ENCODE measurements around the gene LAMC3. TPM values are rescaled to one million over a fixed set of nuclear protein-coding genes. Genes with fewer than 3 reads are reported as not detected.
"Not testable (repeated sequence)": the region's sequence is repeated elsewhere in the genome, so short reads cannot be mapped to it uniquely, and the experiment has no call there.

Gene LAMC3
- polyA plus RNA-seq, 1 donor from 2014 or later, result 0.04 TPM

GRCh38 chr9:131034268-131034667 is 25.3 kb downstream of the LAMC3 start:
- H4K20me1 ChIP-seq (ENCODE audit: insufficient read depth), result no peaks in the 10 kb centered on the region
- H3K9me2 ChIP-seq (ENCODE audit: insufficient read depth, low read length), result no peaks in the 10 kb centered on the region
- H3K4me2 ChIP-seq (ENCODE audit: low read length), result no peak overlapping the region
- no peak overlapping the region for H3K4me3 ChIP-seq (ENCODE audit: low read length)
- no peak overlapping the region for H3K27ac ChIP-seq (ENCODE audit: low read length)
- no peaks in the 10 kb centered on the region for H3K9me3 ChIP-seq (ENCODE audit: low read length)
- no peaks in the 10 kb centered on the region for H3K36me3 ChIP-seq (ENCODE audit: insufficient read depth, low read length)
- TF ChIP-seq RAD21 (conservative IDR thresholded peaks at IDR 0.05), result no peak
- TF ChIP-seq EP300 (conservative IDR thresholded peaks at IDR 0.05; ENCODE audit: poor library complexity, severe bottlenecking), result no peak
- H3F3A ChIP-seq (ENCODE audit: insufficient read depth, low read length, poor library complexity, severe bottlenecking), result no peaks in the 10 kb centered on the region
- no peak overlapping the region for H2AFZ ChIP-seq (ENCODE audit: low read depth, low read length)
- no peaks in the 10 kb centered on the region for H3K79me2 ChIP-seq (replicated peaks; ENCODE audit: insufficient read depth, low read length)
- no peak overlapping the region for H3K9ac ChIP-seq (ENCODE audit: low read length)
- no peaks in the 10 kb centered on the region for H3K27me3 ChIP-seq (ENCODE audit: insufficient read depth, low read depth, low read length)

DNA sequence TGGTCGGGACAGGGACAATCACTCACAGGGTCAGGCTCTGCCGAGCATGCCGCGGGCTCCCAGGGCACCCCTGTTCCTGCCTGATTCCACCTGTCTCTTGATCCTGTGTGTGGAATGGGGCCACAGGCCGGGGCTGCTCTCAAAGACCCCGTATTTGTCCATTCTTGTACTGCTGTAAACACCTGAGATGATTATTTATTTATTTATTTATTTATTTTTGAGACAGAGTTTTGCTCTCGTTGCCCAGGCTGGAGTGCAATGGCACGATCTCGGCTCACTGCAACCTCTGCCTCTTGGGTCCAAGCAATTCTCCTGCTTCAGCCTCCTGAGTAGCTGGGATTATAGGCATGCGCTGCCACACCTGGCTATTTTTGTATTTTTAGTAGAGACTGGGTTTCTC is 25.8 kb downstream of the LAMC3 start:
- not testable (repeated sequence) for H3K9ac ChIP-seq (ENCODE audit: low read length); H3K4me3 ChIP-seq (ENCODE audit: low read length); H2AFZ ChIP-seq (ENCODE audit: low read depth, low read length); H3K9me2 ChIP-seq (ENCODE audit: insufficient read depth, low read length); H3K36me3 ChIP-seq (ENCODE audit: insufficient read depth, low read length); H3K9me3 ChIP-seq (ENCODE audit: low read length); H3K79me2 ChIP-seq (replicated peaks; ENCODE audit: insufficient read depth, low read length); H3F3A ChIP-seq (ENCODE audit: insufficient read depth, low read length, poor library complexity, severe bottlenecking); H4K20me1 ChIP-seq (ENCODE audit: insufficient read depth); H3K27me3 ChIP-seq (ENCODE audit: insufficient read depth, low read depth, low read length); H3K4me2 ChIP-seq (ENCODE audit: low read length); H3K27ac ChIP-seq (ENCODE audit: low read length)

DNA sequence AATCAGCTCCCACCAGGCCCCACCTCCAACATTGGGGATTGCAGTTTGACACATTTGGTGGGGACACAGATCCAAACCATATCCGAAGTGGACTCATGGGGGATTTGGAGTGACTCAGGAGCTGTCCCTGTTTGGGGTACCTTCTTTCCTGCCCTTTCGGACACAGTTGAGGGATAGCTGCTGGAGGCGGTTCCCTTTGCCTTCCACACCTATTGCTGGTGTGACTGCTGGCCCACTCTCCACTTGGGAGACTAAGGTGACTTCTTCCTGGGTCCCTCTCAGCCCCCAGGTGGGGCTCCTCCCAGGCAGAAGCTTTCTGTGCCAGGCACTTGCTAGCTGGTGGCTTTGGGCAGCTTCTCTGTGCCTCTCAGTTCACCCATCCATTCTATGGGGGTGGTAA is 26.6 kb downstream of the LAMC3 start:
- Histone ChIP-seq H2AFZ (ENCODE audit: low read depth, low read length) (no peak overlapping the region), H3K9me3 (ENCODE audit: low read length) (no peaks in the 10 kb centered on the region), H4K20me1 (ENCODE audit: insufficient read depth) (no peaks in the 10 kb centered on the region), H3K4me3 (ENCODE audit: low read length) (no peak overlapping the region), H3F3A (ENCODE audit: insufficient read depth, low read length, poor library complexity, severe bottlenecking) (no peaks in the 10 kb centered on the region), H3K4me2 (ENCODE audit: low read length) (no peak overlapping the region), H3K27ac (ENCODE audit: low read length) (no peak overlapping the region), H3K9ac (ENCODE audit: low read length) (no peak overlapping the region), H3K36me3 (ENCODE audit: insufficient read depth, low read length) (no peaks in the 10 kb centered on the region), H3K27me3 (ENCODE audit: insufficient read depth, low read depth, low read length) (no peaks in the 10 kb centered on the region), H3K79me2 (replicated peaks; ENCODE audit: insufficient read depth, low read length) (no peaks in the 10 kb centered on the region), H3K9me2 (ENCODE audit: insufficient read depth, low read length) (no peaks in the 10 kb centered on the region)
- TF ChIP-seq EZH2 (IDR thresholded peaks at IDR 0.05; ENCODE audit: borderline replicate concordance, insufficient read depth, low read length, poor library complexity, severe bottlenecking), result no peak
- no peak for TF ChIP-seq MXI1 (conservative IDR thresholded peaks at IDR 0.05; ENCODE audit: poor library complexity, severe bottlenecking)

GRCh38 chr9:131036071-131036470 is 27.1 kb downstream of the LAMC3 start:
- Histone ChIP-seq H3K9me3 (ENCODE audit: low read length) (no peaks in the 10 kb centered on the region), H3K36me3 (ENCODE audit: insufficient read depth, low read length) (no peaks in the 10 kb centered on the region), H3K4me2 (ENCODE audit: low read length) (no peak overlapping the region), H2AFZ (ENCODE audit: low read depth, low read length) (no peak overlapping the region), H3K4me3 (ENCODE audit: low read length) (no peak overlapping the region), H3K9me2 (ENCODE audit: insufficient read depth, low read length) (no peaks in the 10 kb centered on the region), H4K20me1 (ENCODE audit: insufficient read depth) (no peaks in the 10 kb centered on the region), H3F3A (ENCODE audit: insufficient read depth, low read length, poor library complexity, severe bottlenecking) (no peaks in the 10 kb centered on the region), H3K79me2 (replicated peaks; ENCODE audit: insufficient read depth, low read length) (no peaks in the 10 kb centered on the region), H3K27ac (ENCODE audit: low read length) (no peak overlapping the region), H3K27me3 (ENCODE audit: insufficient read depth, low read depth, low read length) (no peaks in the 10 kb centered on the region), H3K9ac (ENCODE audit: low read length) (no peak overlapping the region)
- TF ChIP-seq MXI1 (conservative IDR thresholded peaks at IDR 0.05; ENCODE audit: poor library complexity, severe bottlenecking), result no peak
- TF ChIP-seq RAD21 (conservative IDR thresholded peaks at IDR 0.05), result no peak
- no peak for TF ChIP-seq POLR2AphosphoS5 (IDR thresholded peaks at IDR 0.05)
- TF ChIP-seq, protein P1, sequence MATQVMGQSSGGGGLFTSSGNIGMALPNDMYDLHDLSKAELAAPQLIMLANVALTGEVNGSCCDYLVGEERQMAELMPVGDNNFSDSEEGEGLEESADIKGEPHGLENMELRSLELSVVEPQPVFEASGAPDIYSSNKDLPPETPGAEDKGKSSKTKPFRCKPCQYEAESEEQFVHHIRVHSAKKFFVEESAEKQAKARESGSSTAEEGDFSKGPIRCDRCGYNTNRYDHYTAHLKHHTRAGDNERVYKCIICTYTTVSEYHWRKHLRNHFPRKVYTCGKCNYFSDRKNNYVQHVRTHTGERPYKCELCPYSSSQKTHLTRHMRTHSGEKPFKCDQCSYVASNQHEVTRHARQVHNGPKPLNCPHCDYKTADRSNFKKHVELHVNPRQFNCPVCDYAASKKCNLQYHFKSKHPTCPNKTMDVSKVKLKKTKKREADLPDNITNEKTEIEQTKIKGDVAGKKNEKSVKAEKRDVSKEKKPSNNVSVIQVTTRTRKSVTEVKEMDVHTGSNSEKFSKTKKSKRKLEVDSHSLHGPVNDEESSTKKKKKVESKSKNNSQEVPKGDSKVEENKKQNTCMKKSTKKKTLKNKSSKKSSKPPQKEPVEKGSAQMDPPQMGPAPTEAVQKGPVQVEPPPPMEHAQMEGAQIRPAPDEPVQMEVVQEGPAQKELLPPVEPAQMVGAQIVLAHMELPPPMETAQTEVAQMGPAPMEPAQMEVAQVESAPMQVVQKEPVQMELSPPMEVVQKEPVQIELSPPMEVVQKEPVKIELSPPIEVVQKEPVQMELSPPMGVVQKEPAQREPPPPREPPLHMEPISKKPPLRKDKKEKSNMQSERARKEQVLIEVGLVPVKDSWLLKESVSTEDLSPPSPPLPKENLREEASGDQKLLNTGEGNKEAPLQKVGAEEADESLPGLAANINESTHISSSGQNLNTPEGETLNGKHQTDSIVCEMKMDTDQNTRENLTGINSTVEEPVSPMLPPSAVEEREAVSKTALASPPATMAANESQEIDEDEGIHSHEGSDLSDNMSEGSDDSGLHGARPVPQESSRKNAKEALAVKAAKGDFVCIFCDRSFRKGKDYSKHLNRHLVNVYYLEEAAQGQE (IDR thresholded peaks at IDR 0.05; ENCODE audit: borderline replicate concordance), result no peak
- TF ChIP-seq CTCF (IDR thresholded peaks at IDR 0.05; ENCODE audit: poor library complexity, severe bottlenecking), result no peak
- TF ChIP-seq EP300 (conservative IDR thresholded peaks at IDR 0.05; ENCODE audit: poor library complexity, severe bottlenecking), result no peak
- no peak for TF ChIP-seq TAF1 (IDR thresholded peaks at IDR 0.05; ENCODE audit: low read depth)
- TF ChIP-seq EZH2 (IDR thresholded peaks at IDR 0.05; ENCODE audit: borderline replicate concordance, insufficient read depth, low read length, poor library complexity, severe bottlenecking), result no peak
- no peak for TF ChIP-seq SMC3 (conservative IDR thresholded peaks at IDR 0.05; ENCODE audit: poor library complexity)

Data from neural cell (in vitro differentiated cells).